Smooth muscle cell (in vitro differentiated cells): ENCODE measurements around the gene ZBED3. TPM values are rescaled to one million over a fixed set of nuclear protein-coding genes. Genes with fewer than 3 reads are reported as not detected.

Experiments used
- DNase-seq: peaks from one replicate; lab custom pipeline; 2025; ENCODE audit not compliant: unreplicated experiment; lab: John Stamatoyannopoulos, UW
- H2AFZ ChIP-seq: fragments of 200-600 bp; sonication (generic); 2 replicates; pipeline ENCODE4 v1.6.0; 2016; ENCODE audit warnings: antibody characterized with exemption, low read depth, mild to moderate bottlenecking
- H3F3A ChIP-seq: fragments of 200-600 bp; sonication (generic); 2 replicates; pipeline ENCODE4 v1.6.0; 2017; ENCODE audit warnings: antibody characterized with exemption, low read depth
- H3K27ac ChIP-seq: fragments of 200-600 bp; sonication (generic); 2 replicates; pipeline ENCODE4 v1.5.1; 2016; ENCODE audit warnings: low read depth, mild to moderate bottlenecking
- H3K27me3 ChIP-seq: fragments of 200-600 bp; sonication (generic); 2 replicates; pipeline ENCODE4 v1.6.1; 2016; ENCODE audit warnings: low read depth, mild to moderate bottlenecking
- H3K36me3 ChIP-seq: fragments of 200-600 bp; sonication (generic); 2 replicates; pipeline ENCODE4 v1.5.1; 2016; ENCODE audit warnings: low read depth
- H3K4me1 ChIP-seq: fragments of 200-600 bp; sonication (generic); 2 replicates; pipeline ENCODE4 v1.5.1; 2016; ENCODE audit warnings: low read depth
- H3K4me2 ChIP-seq: fragments of 200-600 bp; sonication (generic); 2 replicates; pipeline ENCODE4 v1.6.0; 2016; ENCODE audit warnings: mild to moderate bottlenecking
- H3K4me3 ChIP-seq: fragments of 200-600 bp; sonication (generic); 2 replicates; pipeline ENCODE4 v1.5.1; 2016; ENCODE audit warnings: mild to moderate bottlenecking
- H3K79me2 ChIP-seq: fragments of 200-600 bp; sonication (generic); 2 replicates; pipeline ENCODE4 v1.6.0; 2016; ENCODE audit warnings: low read depth, mild to moderate bottlenecking
- H3K9ac ChIP-seq: fragments of 200-600 bp; sonication (generic); 2 replicates; pipeline ENCODE4 v1.6.0; 2016; ENCODE audit warnings: low read depth
- H3K9me3 ChIP-seq: fragments of 200-600 bp; sonication (generic); replicated peaks from 2 replicates; pipeline ENCODE4 v1.5.1; 2016; ENCODE audit warnings: low read depth
- H4K20me1 ChIP-seq: fragments of 200-600 bp; sonication (generic); 2 replicates; pipeline ENCODE4 v1.6.0; 2016; ENCODE audit warnings: low read depth
- CTCF ChIP-seq: fragments of 200-600 bp; sonication (generic); IDR thresholded peaks from 2 replicates; pipeline ENCODE4 v1.5.1; 2017; ENCODE audit warnings: borderline replicate concordance, mild to moderate bottlenecking, antibody characterized with exemption; ENCODE audit not compliant: insufficient read depth, poor library complexity, severe bottlenecking
- WGBS: methylation state at CpG from one replicate; pipeline ENCODE4 v1.1.7; 2016; ENCODE audit warnings: low lambda C conversion rate; 5-methylcytosine and 5-hydroxymethylcytosine counted together
- polyA plus RNA-seq: library from polyadenylated mRNA; unstranded; fragments of >200 nt; fragmentation: Nextera tagmentation; extraction: Ambion mirVana; gene quantifications from 2 replicates; pipeline ENCODE4 v1.2.1, GENCODE V29; 2016
- small RNA-seq: library from RNA; depleted of rRNA; stranded (forward); fragments of <200 nt; gene quantifications from one replicate; pipeline ENCODE3, GENCODE V24; 2014
- total RNA-seq: library from RNA; depleted of rRNA; stranded (reverse); fragments of >200 nt; gene quantifications from 2 replicates; pipeline ENCODE4 v1.2.3, GENCODE V29; 2014

Gene ZBED3
- total and polyA plus RNA-seq, 2 experiments from 2014 or later, result 1.6 to 4.8 TPM

GRCh38 chr5:77024490-77024889, 62.6 kb downstream of the ZBED3 start:
- TF ChIP-seq CTCF, result no peak
- no peaks in the 10 kb centered on the region for H3F3A ChIP-seq
- no peak overlapping the region for H2AFZ ChIP-seq
- no peaks in the 10 kb centered on the region for H3K79me2 ChIP-seq
- no peak overlapping the region for H3K27ac ChIP-seq
- no peak overlapping the region for H3K4me2 ChIP-seq
- H3K36me3 ChIP-seq, result no peaks in the 10 kb centered on the region
- no peaks in the 10 kb centered on the region for H3K4me1 ChIP-seq
- no peak overlapping the region for H3K4me3 ChIP-seq
- H3K9ac ChIP-seq, result no peak overlapping the region
- H3K27me3 ChIP-seq, result no peaks in the 10 kb centered on the region
- WGBS, result 85% methylated on average over 1 of the region's 1 CpG
- H3K9me3 ChIP-seq, result no peaks in the 10 kb centered on the region
- H4K20me1 ChIP-seq, result no peaks in the 10 kb centered on the region
- no peak for DNase-seq

GRCh38 chr5:77022511-77023417, 64.3 kb downstream of the ZBED3 start:
- no peak overlapping the region for H3K4me3 ChIP-seq
- no peak for TF ChIP-seq CTCF
- no peaks in the 10 kb centered on the region for H3K9me3 ChIP-seq
- H3K36me3 ChIP-seq, result no peaks in the 10 kb centered on the region
- no peak overlapping the region for H3K9ac ChIP-seq
- H3K27ac ChIP-seq, result no peak overlapping the region
- H3K27me3 ChIP-seq, result no peaks in the 10 kb centered on the region
- H4K20me1 ChIP-seq, result no peaks in the 10 kb centered on the region
- no peaks in the 10 kb centered on the region for H3F3A ChIP-seq
- H3K4me2 ChIP-seq, result no peak overlapping the region
- no peaks in the 10 kb centered on the region for H3K79me2 ChIP-seq
- no peak for DNase-seq
- no peak overlapping the region for H2AFZ ChIP-seq
- no peaks in the 10 kb centered on the region for H3K4me1 ChIP-seq
- 72% methylated on average over 7 of the region's 7 CpGs for WGBS

Small RNA genes lying within 50 kb of the gene (small RNA-seq; reads per million reads assigned to genes)
- 248 reads per million, percentile 99 among the genes with 10 or more reads in this experiment for gene SNORA47

Other genes with a start within 250 kb of the ZBED3 start
- not detected in 2 replicates for gene S100Z, start 237.3 kb downstream of the ZBED3 start, total RNA-seq
- gene S100Z, start 237.3 kb downstream of the ZBED3 start, polyA plus RNA-seq, result 0.34 and 0.73 TPM in 2 replicates
- 51.1 and 79.5 TPM in 2 replicates for gene CRHBP, start 134.2 kb downstream of the ZBED3 start, total RNA-seq
- 24.4 and 48.2 TPM in 2 replicates for gene CRHBP, start 134.2 kb downstream of the ZBED3 start, polyA plus RNA-seq
- gene AGGF1, start 56.9 kb downstream of the ZBED3 start, total RNA-seq, result 24.3 and 27.6 TPM in 2 replicates
- 18.5 and 21.5 TPM in 2 replicates for gene AGGF1, start 56.9 kb downstream of the ZBED3 start, polyA plus RNA-seq
- 0.09 and 0.13 TPM in 2 replicates for gene PDE8B, start 123.4 kb upstream of the ZBED3 start, total RNA-seq
- 0.18 and 0.40 TPM in 2 replicates for gene PDE8B, start 123.4 kb upstream of the ZBED3 start, polyA plus RNA-seq